IMR-90 (cell line): ENCODE results near the gene MXD4. TPM values are rescaled to one million over a fixed set of nuclear protein-coding genes. Genes with fewer than 3 reads are reported as not detected.

ENCODE experiments used
- ATAC-seq: fragments of 200-7000 bp; cut with Tn5 transposase; 2 replicates; pipeline ENCODE4 v1.9.1; 2020; ENCODE audit warnings: low read depth, mild to moderate bottlenecking, moderate library complexity
- BruUV-seq: library from RNA; stranded (reverse); fragments of 400-500 nt; replicated peaks from 2 replicates; lab custom pipeline; 2021; lab: Mats Ljungman, UMichigan
- CTCF ChIA-PET: fragments of 300-600 bp; formaldehyde crosslinking; extraction: SDS; loops from one replicate; lab custom pipeline; 2021; ENCODE audit warnings: antibody characterized with exemption; lab: Yijun Ruan, JAX
- POLR2A ChIA-PET: fragments of 300-600 bp; sonication (Branson Sonifier 250); formaldehyde crosslinking; loops from one replicate; lab custom pipeline; 2022; ENCODE audit warnings: antibody characterized with exemption; ENCODE audit not compliant: unreplicated experiment; lab: Charles Lee
- DNase-seq: peaks from one replicate; pipeline ENCODE4 v3.0.0; 2013
- H2AFZ ChIP-seq: replicated peaks from 2 replicates; pipeline ENCODE3; 2013; ENCODE audit warnings: low read length, mild to moderate bottlenecking; ENCODE audit not compliant: poor library complexity
- H2AK5ac ChIP-seq: 2 replicates; pipeline ENCODE4 v1.6.1; 2013; ENCODE audit warnings: low read depth, low read length, inconsistent platforms
- H2AK9ac ChIP-seq: replicated peaks from 2 replicates; pipeline ENCODE3; 2013; ENCODE audit warnings: mild to moderate bottlenecking, low read depth, low read length, moderate library complexity; ENCODE audit not compliant: poor library complexity
- H2BK120ac ChIP-seq: 2 replicates; pipeline ENCODE4 v1.6.1; 2013; ENCODE audit warnings: low read depth, low read length, inconsistent platforms
- H2BK15ac ChIP-seq: 3 replicates; pipeline ENCODE4 v1.6.1; 2013; ENCODE audit warnings: low read depth, low read length, inconsistent platforms
- H2BK20ac ChIP-seq: 2 replicates; pipeline ENCODE4 v1.6.1; 2013; ENCODE audit warnings: low read depth, mild to moderate bottlenecking, inconsistent platforms, low read length, moderate library complexity
- H2BK5ac ChIP-seq: 2 replicates; pipeline ENCODE4 v1.6.1; 2013; ENCODE audit warnings: mild to moderate bottlenecking, low read depth, low read length, inconsistent platforms; ENCODE audit not compliant: poor library complexity, severe bottlenecking
- H3K14ac ChIP-seq: replicated peaks from 2 replicates; pipeline ENCODE4 v1.6.1; 2013; ENCODE audit warnings: low read depth, low read length, inconsistent platforms
- H3K18ac ChIP-seq: 2 replicates; pipeline ENCODE4 v1.6.1; 2013; ENCODE audit warnings: low read depth, low read length, control low read depth
- H3K23ac ChIP-seq: 2 replicates; pipeline ENCODE4 v1.6.1; 2013; ENCODE audit warnings: low read depth, low read length, inconsistent platforms
- H3K27ac ChIP-seq: 2 replicates; pipeline ENCODE4 v1.5.1; 2013; ENCODE audit warnings: mild to moderate bottlenecking, control low read depth, low read length; ENCODE audit not compliant: insufficient read depth
- H3K27me3 ChIP-seq: 2 replicates; pipeline ENCODE4 v1.6.1; 2013; ENCODE audit warnings: low read length; ENCODE audit not compliant: control insufficient read depth, insufficient read depth
- H3K36me3 ChIP-seq: 2 replicates; pipeline ENCODE4 v1.6.1; 2013; ENCODE audit warnings: low read length, mixed read lengths; ENCODE audit not compliant: control insufficient read depth, insufficient read depth
- H3K4ac ChIP-seq: 2 replicates; pipeline ENCODE4 v1.6.1; 2013; ENCODE audit warnings: low read depth, low read length, inconsistent platforms
- H3K4me1 ChIP-seq: 2 replicates; pipeline ENCODE4 v1.6.1; 2013; ENCODE audit warnings: low read length, mixed read lengths; ENCODE audit not compliant: control insufficient read depth, insufficient read depth
- H3K4me2 ChIP-seq: 2 replicates; pipeline ENCODE4 v1.6.1; 2013; ENCODE audit warnings: low read depth, mild to moderate bottlenecking, control low read depth, low read length, moderate library complexity
- H3K4me3 ChIP-seq: 2 replicates; pipeline ENCODE4 v1.5.1; 2013; ENCODE audit warnings: low read depth, mild to moderate bottlenecking, control low read depth, low read length, moderate library complexity; ENCODE audit not compliant: insufficient read depth
- H3K56ac ChIP-seq: 2 replicates; pipeline ENCODE4 v1.6.1; 2013; ENCODE audit warnings: low read length, inconsistent platforms; ENCODE audit not compliant: insufficient read depth; ENCODE audit errors: extremely low read depth
- H3K79me1 ChIP-seq, 2 experiments: 2 replicates each; pipeline ENCODE4 v1.6.1; 2013; ENCODE audit warnings: low read length in 2 of 2, inconsistent platforms in 1 of 2, low read depth in 1 of 2
- H3K9ac ChIP-seq: 2 replicates; pipeline ENCODE4 v1.6.1; 2013; ENCODE audit warnings: low read depth, low read length, control low read depth
- H3K9me1 ChIP-seq: 2 replicates; pipeline ENCODE4 v1.6.1; 2013; ENCODE audit warnings: low read length, inconsistent platforms; ENCODE audit not compliant: insufficient read depth
- H3K9me3 ChIP-seq: 2 replicates; pipeline ENCODE4 v1.6.1; 2013; ENCODE audit warnings: low read length; ENCODE audit not compliant: control insufficient read depth, insufficient read depth
- H4K20me1 ChIP-seq: 2 replicates; pipeline ENCODE4 v1.6.1; 2013; ENCODE audit warnings: low read length, inconsistent platforms; ENCODE audit not compliant: insufficient read depth
- H4K5ac ChIP-seq: 2 replicates; pipeline ENCODE4 v1.6.1; 2013; ENCODE audit warnings: mild to moderate bottlenecking, low read depth, low read length, control low read depth
- H4K8ac ChIP-seq, 2 experiments: 2 replicates each; pipeline ENCODE4 v1.6.1; 2013; ENCODE audit warnings: low read depth in 2 of 2, low read length in 2 of 2, control low read depth in 1 of 2, inconsistent platforms in 1 of 2
- H4K91ac ChIP-seq: 2 replicates; pipeline ENCODE4 v1.6.1; 2013; ENCODE audit warnings: low read depth, low read length, inconsistent platforms; ENCODE audit not compliant: insufficient read depth
- BHLHE40 ChIP-seq: fragments of 150-350 bp; IDR thresholded peaks from 2 replicates; pipeline ENCODE4 v1.6.1; 2016; ENCODE audit warnings: mild to moderate bottlenecking, low read depth, low read length
- CEBPB ChIP-seq: IDR thresholded peaks from 2 replicates; pipeline ENCODE4 v1.6.1; 2012; ENCODE audit warnings: low read depth, low read length, improper control_type of control experiment
- CTCF ChIP-seq: conservative IDR thresholded peaks from 2 replicates; pipeline ENCODE4 v1.5.1; 2012; ENCODE audit warnings: mild to moderate bottlenecking, low read depth, low read length, improper control_type of control experiment
- ELK1 ChIP-seq: fragments of 150-350 bp; IDR thresholded peaks from 2 replicates; pipeline ENCODE4 v1.6.1; 2016; ENCODE audit warnings: low read depth, mild to moderate bottlenecking, low read length, moderate library complexity, borderline replicate concordance
- MAFK ChIP-seq: IDR thresholded peaks from 2 replicates; pipeline ENCODE4 v1.6.1; 2012; ENCODE audit warnings: low read depth, low read length, improper control_type of control experiment
- MAZ ChIP-seq: IDR thresholded peaks from 2 replicates; pipeline ENCODE4 v1.6.1; 2012; ENCODE audit warnings: low read depth, mild to moderate bottlenecking, low read length, improper control_type of control experiment, moderate library complexity, borderline replicate concordance
- MXI1 ChIP-seq: IDR thresholded peaks from 2 replicates; pipeline ENCODE4 v1.6.1; 2012; ENCODE audit warnings: low read depth, mild to moderate bottlenecking, low read length, moderate library complexity, borderline replicate concordance
- NFE2L2 ChIP-seq: fragments of 150-350 bp; IDR thresholded peaks from 2 replicates; pipeline ENCODE4 v1.6.1; 2016; ENCODE audit warnings: low read depth, mild to moderate bottlenecking, low read length
- POLR2A ChIP-seq: IDR thresholded peaks from 2 replicates; pipeline ENCODE4 v1.6.1; 2012; ENCODE audit warnings: mild to moderate bottlenecking, low read depth, low read length
- RAD21 ChIP-seq: IDR thresholded peaks from 2 replicates; pipeline ENCODE4 v1.6.1; 2012; ENCODE audit warnings: low read length, improper control_type of control experiment
- RCOR1 ChIP-seq: IDR thresholded peaks from 2 replicates; pipeline ENCODE4 v1.6.1; 2012; ENCODE audit warnings: mild to moderate bottlenecking, low read length, improper control_type of control experiment; ENCODE audit not compliant: insufficient replicate concordance
- RFX5 ChIP-seq: IDR thresholded peaks from 2 replicates; pipeline ENCODE4 v1.8.0; 2012; ENCODE audit warnings: low read depth, mild to moderate bottlenecking, low read length, moderate library complexity
- SMC3 ChIP-seq: fragments of 150-350 bp; IDR thresholded peaks from 2 replicates; pipeline ENCODE4 v1.6.1; 2016; ENCODE audit warnings: low read depth, mild to moderate bottlenecking, antibody characterized with exemption, low read length, moderate library complexity
- USF2 ChIP-seq: fragments of 150-350 bp; IDR thresholded peaks from 2 replicates; pipeline ENCODE4 v1.6.1; 2017; ENCODE audit warnings: mild to moderate bottlenecking, antibody characterized with exemption, low read length, low read depth
- WGBS, 2 experiments: methylation state at CpG; one replicate each; pipeline versions ENCODE4 v1.1.5 to v1.1.7; 2013; ENCODE audit warnings: missing lambda C conversion rate in 2 of 2; ENCODE audit not compliant: insufficient read length in 1 of 2; ENCODE audit errors: extremely low coverage in 2 of 2; 5-methylcytosine and 5-hydroxymethylcytosine counted together
- dilution Hi-C: fragments of 300-500 bp; cut with HindIII; formaldehyde crosslinking; loops from one replicate; pipeline ENCODE4 v1.14.3; 2018; ENCODE audit warnings: low sequenced_read_pairs; ENCODE audit not compliant: unreplicated experiment
- in situ Hi-C: fragments of 300-500 bp; cut with MboI; formaldehyde crosslinking; loops from 3 replicates; pipeline ENCODE4 v1.14.3; 2019; ENCODE audit warnings: low sequenced_read_pairs, inconsistent platforms, mixed read lengths
- intact Hi-C: fragments of 100-400 bp; cut with micrococcal nuclease; formaldehyde crosslinking; loops from 2 replicates; pipeline ENCODE4 v1.10.0; 2022
- polyA plus RNA-seq, 3 experiments: library from polyadenylated mRNA; depleted of rRNA; stranded (reverse); fragments of >200 nt; gene quantifications; 2 replicates each; pipeline ENCODE4 v1.2.3, GENCODE V29; 2012; ENCODE audit warnings: low replicate concordance in 1 of 3
- total RNA-seq: library from RNA; depleted of rRNA; stranded (reverse); fragments of >200 nt; gene quantifications from 2 replicates; pipeline ENCODE4 v1.2.3, GENCODE V29; 2012

MXD4 gene
- total and polyA plus RNA-seq, 2 of the 4 experiments (the other 2 are of a cell fraction), result 22.8 to 54.4 TPM

- Histone ChIP-seq H3K36me3 (peaks cover 39% of the 10 kb centered on the region; the same call in 1 of the 2 replicates), H3K9me3 (no peaks in the 10 kb centered on the region), H4K5ac (no peak overlapping the region), H3K27me3 (no peaks in the 10 kb centered on the region), H3K23ac (no peak overlapping the region), H2BK120ac (no peak overlapping the region), H3K4ac (no peak overlapping the region), H2BK20ac (no peak overlapping the region), H2AFZ (no peak overlapping the region), H2AK9ac (peak overlapping the region; percentile 37), H4K20me1 (peaks cover 10% of the 10 kb centered on the region), H3K9ac (no peak overlapping the region), H2BK15ac (no peak overlapping the region), H3K4me2 (no peak overlapping the region), H3K4me3 (no peak overlapping the region), H3K79me1 (0 out of 4 replicates have a peak, but pooled peaks cover 0 to 2% of the 10 kb centered on the region in 2 experiments), H3K27ac (no peak overlapping the region), H2AK5ac (no peak overlapping the region), H3K56ac (no peak overlapping the region), H4K91ac (no peak overlapping the region), H3K18ac (no peak overlapping the region), H3K9me1 (0 out of 2 replicates have a peak, but pooled peaks cover 3% of the 10 kb centered on the region), H3K14ac (no peak overlapping the region), H2BK5ac (no peak overlapping the region), H3K4me1 (peaks cover 3% of the 10 kb centered on the region; the same call in 1 of the 2 replicates), H4K8ac (no peak overlapping the region)
- dilution Hi-C loops, result no loop called here
- ChIA-PET CTCF (no interaction called here), POLR2A (no interaction called here)
- BruUV-seq, result no TSS peak
- intact Hi-C loops, result no loop called here
- no peak for ATAC-seq
- DNase-seq, result no peak
- whole genome bisulfite sequencing, 2 experiments, result 87% methylated on average over 11 of the region's 42 CpGs; no CpG with 5 or more reads in 1 of the 2 experiments
- in situ Hi-C loops, result no loop called here
- TF ChIP-seq RAD21 (no peak), ELK1 (no peak), MXI1 (no peak), CTCF (no peak), POLR2A (no peak), USF2 (no peak), RFX5 (no peak), BHLHE40 (no peak), MAFK (no peak), MAZ (no peak), CEBPB (no peak), RCOR1 (no peak), SMC3 (no peak), NFE2L2 (no peak)
These were observed 14.5 kb downstream of the MXD4 start for GRCh38 chr4:2247128-2248043.
